ENCODE data around the gene ATP10D.
"Not testable (repeated sequence)": the region's sequence is repeated elsewhere in the genome, so short reads cannot be mapped to it uniquely, and the experiment has no call there.

ATP10D gene

DNA sequence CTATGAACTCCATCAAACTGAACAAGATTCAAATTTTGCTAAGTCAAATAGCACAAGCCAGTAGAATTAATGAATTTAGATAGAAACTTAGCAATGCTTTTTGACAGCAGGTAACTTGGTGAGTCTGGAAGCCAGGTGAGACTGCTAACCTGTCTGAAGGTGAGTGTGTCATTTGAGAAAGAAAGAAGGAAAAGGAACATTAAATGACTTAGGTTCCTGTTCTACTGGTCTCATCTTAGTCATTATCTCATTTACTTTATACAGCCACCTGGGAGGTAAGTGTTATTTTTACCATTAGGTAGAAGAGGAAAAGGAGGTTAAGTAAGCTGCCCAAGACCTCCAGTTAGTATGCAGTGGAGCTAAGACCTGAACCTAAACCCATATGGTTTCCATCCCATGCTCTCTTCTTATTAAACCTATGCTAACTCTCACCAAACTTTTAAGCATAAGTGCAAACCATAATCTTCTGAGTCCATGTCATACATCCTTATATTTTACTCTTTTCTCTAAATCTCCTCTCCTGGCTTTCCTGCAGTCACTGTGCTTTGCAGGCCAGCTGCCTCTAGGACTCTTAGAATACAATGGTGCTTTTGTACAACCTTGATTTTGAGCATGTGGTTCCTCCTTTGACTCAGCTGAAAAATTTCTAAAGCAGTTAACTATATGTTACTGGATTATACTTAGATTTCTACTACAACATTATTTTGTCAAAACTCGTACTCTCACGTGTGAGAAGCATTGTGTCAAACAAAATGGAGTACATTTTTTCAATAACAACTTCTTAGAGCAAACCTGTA is 68.5 kb downstream of the ATP10D start:
- no peak overlapping the region for H3K27ac Mint-ChIP-seq
- TF ChIP-seq, protein P1, sequence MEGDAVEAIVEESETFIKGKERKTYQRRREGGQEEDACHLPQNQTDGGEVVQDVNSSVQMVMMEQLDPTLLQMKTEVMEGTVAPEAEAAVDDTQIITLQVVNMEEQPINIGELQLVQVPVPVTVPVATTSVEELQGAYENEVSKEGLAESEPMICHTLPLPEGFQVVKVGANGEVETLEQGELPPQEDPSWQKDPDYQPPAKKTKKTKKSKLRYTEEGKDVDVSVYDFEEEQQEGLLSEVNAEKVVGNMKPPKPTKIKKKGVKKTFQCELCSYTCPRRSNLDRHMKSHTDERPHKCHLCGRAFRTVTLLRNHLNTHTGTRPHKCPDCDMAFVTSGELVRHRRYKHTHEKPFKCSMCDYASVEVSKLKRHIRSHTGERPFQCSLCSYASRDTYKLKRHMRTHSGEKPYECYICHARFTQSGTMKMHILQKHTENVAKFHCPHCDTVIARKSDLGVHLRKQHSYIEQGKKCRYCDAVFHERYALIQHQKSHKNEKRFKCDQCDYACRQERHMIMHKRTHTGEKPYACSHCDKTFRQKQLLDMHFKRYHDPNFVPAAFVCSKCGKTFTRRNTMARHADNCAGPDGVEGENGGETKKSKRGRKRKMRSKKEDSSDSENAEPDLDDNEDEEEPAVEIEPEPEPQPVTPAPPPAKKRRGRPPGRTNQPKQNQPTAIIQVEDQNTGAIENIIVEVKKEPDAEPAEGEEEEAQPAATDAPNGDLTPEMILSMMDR (IDR thresholded peaks at IDR 0.05; ENCODE audit: unreplicated experiment in 3 of 3) = no peak
- H3K4me1 Mint-ChIP-seq = no peaks in the 10 kb centered on the region
- peaks cover 30% of the 10 kb centered on the region for H3K36me3 Mint-ChIP-seq (ENCODE audit: low read depth)
- no peaks in the 10 kb centered on the region for H3K27me3 Mint-ChIP-seq (ENCODE audit: low read depth)
- H3K4me3 Mint-ChIP-seq = no peak overlapping the region
- H3K9me3 Mint-ChIP-seq = no peaks in the 10 kb centered on the region

DNA sequence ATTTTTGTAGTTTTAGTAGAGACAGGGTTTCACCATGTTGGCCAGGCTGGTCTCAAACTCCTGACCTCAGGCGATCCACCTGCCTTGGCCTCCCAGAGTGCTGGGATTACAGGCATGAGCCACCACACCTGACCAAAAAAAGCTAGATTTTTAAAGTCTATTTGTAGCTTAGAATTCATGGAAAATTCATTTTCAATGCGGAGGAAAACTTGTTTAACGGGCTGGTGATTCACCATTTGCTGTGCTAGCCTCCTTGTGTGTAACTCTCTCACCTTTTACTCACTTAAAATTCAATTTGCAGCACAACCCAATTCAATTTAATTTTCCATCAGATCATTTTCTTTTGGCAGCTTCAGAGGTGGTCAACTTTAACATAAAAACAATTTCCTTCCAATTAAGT is 70.8 kb downstream of the ATP10D start:
- peaks cover 26% of the 10 kb centered on the region for H3K36me3 Mint-ChIP-seq (ENCODE audit: low read depth)
- H3K27me3 Mint-ChIP-seq (ENCODE audit: low read depth); H3K9me3 Mint-ChIP-seq; H3K27ac Mint-ChIP-seq; H3K4me1 Mint-ChIP-seq; H3K4me3 Mint-ChIP-seq: not testable (repeated sequence)

DNA sequence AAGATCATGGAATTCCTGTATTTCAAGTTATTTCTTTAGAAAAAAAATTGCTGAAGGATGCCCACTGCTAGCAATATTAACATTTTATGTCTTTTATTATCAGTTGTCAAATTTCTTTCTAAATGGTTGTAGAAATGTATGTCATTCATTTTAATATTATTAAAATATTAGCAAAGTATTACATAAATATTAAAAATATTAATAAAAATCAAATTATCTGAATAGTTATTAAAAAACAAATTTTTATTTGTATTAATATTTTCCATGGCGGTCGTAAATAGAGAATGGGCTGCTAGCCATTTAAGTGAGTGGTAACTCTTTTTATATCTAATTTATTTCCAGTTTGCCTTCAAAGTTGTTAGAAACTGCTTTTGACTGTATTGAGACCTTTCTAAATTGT is 72.2 kb downstream of the ATP10D start:
- no peaks in the 10 kb centered on the region for H3K4me1 Mint-ChIP-seq
- H3K4me3 Mint-ChIP-seq = no peak overlapping the region
- H3K36me3 Mint-ChIP-seq (ENCODE audit: low read depth) = peaks cover 23% of the 10 kb centered on the region
- TF ChIP-seq, protein P1 (IDR thresholded peaks at IDR 0.05; ENCODE audit: unreplicated experiment in 3 of 3) = no peak
- no peak overlapping the region for H3K27ac Mint-ChIP-seq
- no peaks in the 10 kb centered on the region for H3K27me3 Mint-ChIP-seq (ENCODE audit: low read depth)
- no peaks in the 10 kb centered on the region for H3K9me3 Mint-ChIP-seq

DNA sequence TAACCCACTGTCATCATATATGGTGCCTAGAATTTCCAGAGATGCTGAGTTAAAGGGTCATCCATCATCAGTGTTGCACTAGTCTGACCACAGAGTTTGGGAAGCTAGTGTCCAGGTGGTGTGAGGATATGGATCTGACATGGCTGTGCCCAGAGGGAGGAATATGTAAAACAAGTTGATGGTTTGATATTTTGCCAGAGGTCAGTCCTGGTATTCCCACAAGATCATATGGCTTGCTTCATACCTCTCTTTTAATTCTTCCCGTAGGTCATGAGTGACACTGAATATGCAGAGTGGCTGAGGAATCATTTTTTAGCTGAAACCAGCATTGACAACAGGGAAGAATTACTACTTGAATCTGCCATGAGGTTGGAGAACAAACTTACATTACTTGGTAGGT is 75.6 kb downstream of the ATP10D start:
- no peaks in the 10 kb centered on the region for H3K9me3 Mint-ChIP-seq
- TF ChIP-seq, protein P1 (IDR thresholded peaks at IDR 0.05; ENCODE audit: unreplicated experiment in 3 of 3) = no peak
- no peak overlapping the region for H3K27ac Mint-ChIP-seq
- H3K4me1 Mint-ChIP-seq = no peaks in the 10 kb centered on the region
- peaks cover 27% of the 10 kb centered on the region for H3K36me3 Mint-ChIP-seq (ENCODE audit: low read depth)
- no peaks in the 10 kb centered on the region for H3K27me3 Mint-ChIP-seq (ENCODE audit: low read depth)
- H3K4me3 Mint-ChIP-seq = no peak overlapping the region

DNA sequence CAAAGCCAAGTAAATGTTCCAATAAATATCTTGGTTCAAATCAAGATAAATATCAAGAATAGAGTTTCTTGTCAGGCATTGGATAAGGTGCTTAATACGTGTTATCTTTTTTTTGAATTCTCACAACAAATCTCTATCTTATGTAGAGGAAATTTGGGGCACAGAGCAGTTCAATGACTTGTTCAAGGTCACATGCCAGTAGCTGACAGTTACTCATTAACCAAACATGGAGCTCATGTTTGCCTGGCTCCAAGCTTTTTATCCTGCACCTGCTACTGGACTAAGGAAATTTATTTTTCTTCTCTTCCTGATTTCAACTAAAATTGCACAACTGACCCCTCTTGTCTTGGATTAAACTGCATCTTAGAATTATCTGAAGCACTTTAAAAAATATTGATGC is 76.3 kb downstream of the ATP10D start:
- no peak overlapping the region for H3K27ac Mint-ChIP-seq

DNA sequence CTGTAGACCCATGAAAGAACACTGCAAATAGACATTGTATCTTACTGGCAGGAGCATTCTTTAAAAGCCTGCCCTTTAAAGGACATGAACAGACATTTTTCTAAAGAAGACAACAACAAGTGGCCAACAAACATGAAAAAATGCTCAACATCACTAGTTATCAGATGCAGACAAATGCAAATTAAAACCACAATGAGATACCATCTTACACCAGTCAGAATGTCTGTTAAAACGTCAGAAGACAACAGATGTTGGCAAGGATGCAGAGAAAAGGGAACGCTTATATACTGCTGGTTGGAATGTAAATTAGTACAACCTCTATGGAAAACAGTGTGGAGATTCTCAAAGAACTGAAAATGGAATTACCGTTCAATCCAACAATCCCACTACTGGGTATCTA is 77.2 kb downstream of the ATP10D start:
- Mint-ChIP-seq H3K4me1 (no peaks in the 10 kb centered on the region), H3K36me3 (ENCODE audit: low read depth) (peaks cover 27% of the 10 kb centered on the region), H3K27me3 (ENCODE audit: low read depth) (no peaks in the 10 kb centered on the region), H3K9me3 (no peaks in the 10 kb centered on the region), H3K4me3 (no peak overlapping the region), H3K27ac (no peak overlapping the region)
- TF ChIP-seq, protein P1 (IDR thresholded peaks at IDR 0.05; ENCODE audit: unreplicated experiment in 3 of 3) = no peak

More for the DNA sequence above, 76.3 kb downstream of the ATP10D start:
- H3K4me1 Mint-ChIP-seq = no peaks in the 10 kb centered on the region
- no peaks in the 10 kb centered on the region for H3K27me3 Mint-ChIP-seq (ENCODE audit: low read depth)
- H3K4me3 Mint-ChIP-seq = no peak overlapping the region
- TF ChIP-seq, protein P1 (IDR thresholded peaks at IDR 0.05; ENCODE audit: unreplicated experiment in 3 of 3) = no peak
- H3K9me3 Mint-ChIP-seq = no peaks in the 10 kb centered on the region
- H3K36me3 Mint-ChIP-seq (ENCODE audit: low read depth) = peaks cover 27% of the 10 kb centered on the region

Data from nephron (organoid).